IMR-90 (cell line): ENCODE results near the gene TSPAN4.

ENCODE experiments used
- CHD1 ChIP-seq: IDR thresholded peaks from 2 replicates; pipeline ENCODE4 v1.6.1; 2012; ENCODE audit warnings: low read depth, low read length, improper control_type of control experiment
- MAFK ChIP-seq: IDR thresholded peaks from 2 replicates; pipeline ENCODE4 v1.6.1; 2012; ENCODE audit warnings: low read depth, low read length, improper control_type of control experiment
- RAD21 ChIP-seq: IDR thresholded peaks from 2 replicates; pipeline ENCODE4 v1.6.1; 2012; ENCODE audit warnings: low read length, improper control_type of control experiment
- RCOR1 ChIP-seq: IDR thresholded peaks from 2 replicates; pipeline ENCODE4 v1.6.1; 2012; ENCODE audit warnings: mild to moderate bottlenecking, low read length, improper control_type of control experiment; ENCODE audit not compliant: insufficient replicate concordance
- RFX5 ChIP-seq: IDR thresholded peaks from 2 replicates; pipeline ENCODE4 v1.8.0; 2012; ENCODE audit warnings: low read depth, mild to moderate bottlenecking, low read length, moderate library complexity
- SMC3 ChIP-seq: fragments of 150-350 bp; IDR thresholded peaks from 2 replicates; pipeline ENCODE4 v1.6.1; 2016; ENCODE audit warnings: low read depth, mild to moderate bottlenecking, antibody characterized with exemption, low read length, moderate library complexity
- TF ChIP-seq, protein P1 (sequence below): conservative IDR thresholded peaks from 2 replicates; pipeline ENCODE4 v1.5.1; 2012; ENCODE audit warnings: mild to moderate bottlenecking, low read depth, low read length, improper control_type of control experiment

DNA sequence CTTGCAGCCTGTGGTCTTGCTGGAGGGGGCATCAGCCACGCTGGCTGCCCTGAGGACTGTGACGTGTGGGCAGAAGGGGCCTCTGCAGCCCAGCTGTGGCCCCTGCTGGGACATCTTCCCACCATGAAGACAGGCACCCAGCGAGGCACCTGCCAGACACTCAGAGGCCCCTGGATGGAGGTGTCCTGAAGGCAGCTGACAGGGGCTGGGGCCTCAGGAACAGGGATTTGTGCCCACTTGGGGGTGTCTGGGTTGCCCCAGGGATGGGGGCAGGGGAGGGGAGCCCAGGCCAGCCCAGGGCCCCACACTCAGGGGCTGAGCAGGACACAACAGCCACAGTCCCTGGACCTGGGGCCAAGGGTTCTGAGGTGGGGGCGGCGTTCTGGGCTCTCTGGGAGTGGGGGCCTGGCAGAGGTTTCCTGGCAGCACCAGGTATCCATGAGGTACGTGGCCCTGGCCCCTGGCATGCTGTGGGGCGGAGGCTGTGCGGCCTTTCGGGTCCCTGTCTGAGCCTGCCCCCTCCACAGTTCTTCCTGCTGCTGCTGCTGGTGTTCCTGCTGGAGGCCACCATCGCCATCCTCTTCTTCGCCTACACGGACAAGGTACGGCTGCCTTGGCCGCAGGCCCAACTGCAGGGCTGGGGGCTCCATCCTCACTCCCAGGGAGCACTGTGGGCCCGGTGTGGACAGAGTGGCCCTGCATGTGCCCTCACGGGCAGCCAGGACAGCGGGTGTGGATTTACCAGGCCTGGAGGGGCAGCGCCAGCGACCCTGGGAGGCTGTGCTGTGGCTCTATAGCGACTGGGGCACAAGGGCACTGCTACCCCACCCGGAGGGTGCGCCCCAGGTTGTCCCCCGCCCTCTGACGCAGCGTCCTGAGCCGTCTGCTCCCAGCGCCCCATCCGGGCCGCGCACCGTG, 21.5 kb downstream of the TSPAN4 start:
- no peak for TF ChIP-seq RAD21
- TF ChIP-seq, protein P1, sequence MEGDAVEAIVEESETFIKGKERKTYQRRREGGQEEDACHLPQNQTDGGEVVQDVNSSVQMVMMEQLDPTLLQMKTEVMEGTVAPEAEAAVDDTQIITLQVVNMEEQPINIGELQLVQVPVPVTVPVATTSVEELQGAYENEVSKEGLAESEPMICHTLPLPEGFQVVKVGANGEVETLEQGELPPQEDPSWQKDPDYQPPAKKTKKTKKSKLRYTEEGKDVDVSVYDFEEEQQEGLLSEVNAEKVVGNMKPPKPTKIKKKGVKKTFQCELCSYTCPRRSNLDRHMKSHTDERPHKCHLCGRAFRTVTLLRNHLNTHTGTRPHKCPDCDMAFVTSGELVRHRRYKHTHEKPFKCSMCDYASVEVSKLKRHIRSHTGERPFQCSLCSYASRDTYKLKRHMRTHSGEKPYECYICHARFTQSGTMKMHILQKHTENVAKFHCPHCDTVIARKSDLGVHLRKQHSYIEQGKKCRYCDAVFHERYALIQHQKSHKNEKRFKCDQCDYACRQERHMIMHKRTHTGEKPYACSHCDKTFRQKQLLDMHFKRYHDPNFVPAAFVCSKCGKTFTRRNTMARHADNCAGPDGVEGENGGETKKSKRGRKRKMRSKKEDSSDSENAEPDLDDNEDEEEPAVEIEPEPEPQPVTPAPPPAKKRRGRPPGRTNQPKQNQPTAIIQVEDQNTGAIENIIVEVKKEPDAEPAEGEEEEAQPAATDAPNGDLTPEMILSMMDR = no peak
- TF ChIP-seq RFX5 = no peak
- TF ChIP-seq MAFK = no peak
- TF ChIP-seq RCOR1 = no peak
- TF ChIP-seq SMC3 = no peak
- TF ChIP-seq CHD1 = no peak
